ENCODE data around the gene DUSP1.
"Not testable (repeated sequence)": the region's sequence is repeated elsewhere in the genome, so short reads cannot be mapped to it uniquely, and the experiment has no call there.

The DUSP1 gene

GRCh38 chr5:172797771-172798191, 26.8 kb upstream of the DUSP1 start:
- DNase-seq (ENCODE audit: low spot score): no peak

- no peak for DNase-seq (ENCODE audit: low spot score)
Measured at GRCh38 chr5:172796306-172796705, 25.3 kb upstream of the DUSP1 start.

DNA sequence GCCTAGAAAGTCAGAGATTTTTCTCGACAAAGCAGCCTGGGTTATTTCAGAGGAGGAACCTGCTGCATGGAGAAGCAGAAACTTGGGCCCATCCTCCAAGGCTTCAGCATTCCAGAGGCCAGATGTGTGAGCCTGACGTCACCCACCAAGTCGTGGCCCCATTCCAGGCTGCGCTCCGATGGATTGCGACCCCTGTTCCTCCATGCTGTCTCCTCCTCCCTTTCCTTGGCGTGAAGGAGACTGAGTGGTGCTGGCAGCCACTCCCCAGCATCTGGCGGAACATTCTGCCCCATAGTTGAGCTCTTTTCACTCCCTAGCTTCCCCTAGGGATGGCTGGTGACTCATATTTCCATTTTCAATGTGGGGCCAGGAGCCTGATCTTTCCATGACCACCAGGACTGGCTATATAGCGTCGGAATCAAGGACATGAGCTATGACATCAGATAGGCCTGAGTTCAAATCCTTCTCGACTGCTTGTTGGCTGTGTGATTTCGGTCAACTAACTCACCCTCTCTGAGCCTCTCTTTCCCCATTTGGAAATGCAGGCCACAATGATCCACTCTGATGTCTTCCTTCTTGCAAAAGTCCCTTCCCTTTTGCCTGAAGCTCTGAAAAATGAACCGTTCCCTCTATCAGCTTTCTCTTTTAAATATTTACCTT, 24.5 kb upstream of the DUSP1 start:
- peak; percentile 90 for DNase-seq (ENCODE audit: low spot score)

GRCh38 chr5:172793577-172794488, 22.8 kb upstream of the DUSP1 start:
- no peak for DNase-seq (ENCODE audit: low spot score)

GRCh38 chr5:172792701-172793570, 21.9 kb upstream of the DUSP1 start:
- no peak for DNase-seq (ENCODE audit: low spot score)

DNA sequence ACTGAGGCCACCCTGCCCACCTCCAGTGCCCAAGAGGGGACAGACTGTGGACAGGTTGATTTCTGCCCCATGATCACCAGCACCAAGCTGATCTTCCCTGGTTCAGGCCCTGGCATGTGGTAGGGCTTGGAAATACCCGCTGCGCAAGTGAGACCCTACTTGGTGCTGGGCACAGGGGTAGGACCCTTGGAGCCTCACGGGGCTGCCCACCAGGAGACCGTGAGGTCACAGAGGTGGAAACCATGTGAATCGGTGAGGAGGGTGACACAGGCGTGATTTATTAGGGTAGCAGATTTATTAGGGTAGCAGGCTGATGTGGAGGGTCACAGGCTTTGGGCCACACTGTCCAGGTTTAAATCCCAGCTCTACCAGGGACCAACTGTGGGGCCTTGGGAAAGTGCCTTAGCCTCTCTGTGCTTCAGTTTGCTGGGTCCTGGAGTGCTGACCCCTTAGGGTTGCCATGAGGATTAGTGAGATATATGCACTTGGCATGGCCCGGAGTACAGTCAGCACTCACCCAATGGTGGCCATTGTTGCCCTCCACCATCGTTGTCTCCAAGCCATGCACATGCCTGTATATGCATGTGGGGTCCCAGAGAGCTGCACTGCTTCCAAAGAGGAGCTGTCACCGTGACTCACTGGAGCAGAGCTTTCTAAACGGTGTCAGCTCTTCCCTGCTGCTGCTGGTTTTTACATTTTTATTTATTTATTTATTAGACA, 20.9 kb upstream of the DUSP1 start:
- no peak for DNase-seq (ENCODE audit: low spot score)

DNA sequence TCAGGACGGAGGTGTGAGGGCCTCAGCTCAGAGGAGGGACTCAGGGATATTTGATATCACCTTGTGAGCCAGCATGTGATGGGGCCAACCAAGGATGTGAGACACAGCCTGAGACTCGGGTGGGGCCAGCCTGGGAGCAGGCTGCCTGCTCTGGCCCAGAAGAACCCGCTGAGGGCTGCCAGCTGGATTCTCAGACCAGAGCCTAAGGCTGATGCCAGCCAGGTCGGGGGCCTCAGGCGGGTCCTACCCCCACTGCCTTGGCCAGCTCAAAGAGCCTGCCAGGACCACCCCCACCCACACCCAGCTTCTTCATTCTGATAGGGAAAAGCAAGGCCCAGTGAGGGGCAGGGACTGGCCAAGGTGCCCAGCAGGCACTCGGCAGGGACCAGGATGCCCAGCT, 20.3 kb upstream of the DUSP1 start:
- no peak for DNase-seq (ENCODE audit: low spot score)

DNA sequence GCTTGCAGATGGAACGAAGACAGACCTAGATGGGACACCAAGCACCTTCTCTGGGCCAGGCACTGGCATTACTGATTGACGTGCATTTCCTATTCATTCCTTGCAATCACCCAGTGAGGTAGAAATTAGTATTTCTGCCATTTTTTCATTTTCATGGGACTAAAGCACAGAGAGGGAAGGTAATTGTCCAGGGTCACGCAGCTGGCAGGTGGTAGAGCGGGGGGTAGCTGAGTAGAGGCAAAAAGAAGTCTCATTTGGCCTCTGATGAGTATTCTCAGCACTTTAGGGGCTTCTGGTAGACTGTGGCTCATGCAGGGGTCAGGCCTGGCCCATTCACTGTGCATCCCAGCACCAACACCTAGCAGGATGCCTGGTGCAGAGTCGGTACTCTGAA, 19.5 kb upstream of the DUSP1 start:
- DNase-seq (ENCODE audit: low spot score): no peak

- DNase-seq (ENCODE audit: low spot score): no peak
Measured at GRCh38 chr5:172789687-172790495, 18.9 kb upstream of the DUSP1 start.

DNA sequence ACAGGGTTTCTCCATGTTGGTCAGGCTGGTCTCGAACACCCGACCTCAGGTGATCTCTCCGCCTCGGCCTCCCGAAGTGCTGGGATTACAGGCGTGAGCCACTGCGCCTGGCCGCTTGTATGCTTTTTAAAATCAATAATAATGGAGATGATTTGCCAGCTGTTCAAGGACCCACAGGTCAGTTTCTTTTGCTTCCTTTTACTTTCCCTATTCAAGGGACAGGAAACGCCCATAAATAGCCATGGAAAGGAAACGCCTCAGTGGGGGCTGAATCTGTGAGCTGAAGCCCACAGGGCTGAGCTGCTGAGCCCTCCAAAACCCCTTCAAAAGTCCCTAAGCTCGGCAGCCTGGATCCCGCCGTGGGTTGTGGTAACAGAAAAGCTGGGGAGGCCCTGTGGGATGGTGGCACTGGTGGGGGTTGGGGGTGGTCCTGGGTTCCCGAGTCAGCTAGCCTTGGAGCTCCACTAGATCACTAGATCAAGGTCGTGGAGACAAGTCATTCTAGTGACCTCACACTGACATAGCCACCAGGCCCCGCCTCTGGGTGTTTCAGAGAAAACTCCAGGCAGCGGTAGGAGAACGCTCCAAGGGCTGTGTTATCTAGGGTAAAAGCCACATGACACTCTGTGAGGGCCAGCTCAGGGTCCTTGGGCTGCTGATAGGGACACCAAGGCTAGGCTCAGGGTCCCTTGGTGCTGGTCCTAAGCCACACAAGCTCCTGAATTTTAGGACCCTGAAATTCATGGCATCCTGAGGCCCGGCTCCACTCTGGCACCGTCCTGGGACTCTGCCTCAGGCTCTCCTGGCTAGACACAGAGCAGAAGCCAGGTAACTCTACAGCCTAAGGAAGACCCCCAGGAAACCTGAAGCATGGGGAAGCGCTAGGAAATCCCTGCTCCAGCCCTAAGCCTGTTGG, 18.0 kb upstream of the DUSP1 start:
- DNase-seq (ENCODE audit: low spot score): no peak

GRCh38 chr5:172787538-172787937, 16.5 kb upstream of the DUSP1 start:
- not testable (repeated sequence) for DNase-seq (ENCODE audit: low spot score)

- no peak for DNase-seq (ENCODE audit: low spot score)
Measured at GRCh38 chr5:172786736-172787462, 15.9 kb upstream of the DUSP1 start.

DNA sequence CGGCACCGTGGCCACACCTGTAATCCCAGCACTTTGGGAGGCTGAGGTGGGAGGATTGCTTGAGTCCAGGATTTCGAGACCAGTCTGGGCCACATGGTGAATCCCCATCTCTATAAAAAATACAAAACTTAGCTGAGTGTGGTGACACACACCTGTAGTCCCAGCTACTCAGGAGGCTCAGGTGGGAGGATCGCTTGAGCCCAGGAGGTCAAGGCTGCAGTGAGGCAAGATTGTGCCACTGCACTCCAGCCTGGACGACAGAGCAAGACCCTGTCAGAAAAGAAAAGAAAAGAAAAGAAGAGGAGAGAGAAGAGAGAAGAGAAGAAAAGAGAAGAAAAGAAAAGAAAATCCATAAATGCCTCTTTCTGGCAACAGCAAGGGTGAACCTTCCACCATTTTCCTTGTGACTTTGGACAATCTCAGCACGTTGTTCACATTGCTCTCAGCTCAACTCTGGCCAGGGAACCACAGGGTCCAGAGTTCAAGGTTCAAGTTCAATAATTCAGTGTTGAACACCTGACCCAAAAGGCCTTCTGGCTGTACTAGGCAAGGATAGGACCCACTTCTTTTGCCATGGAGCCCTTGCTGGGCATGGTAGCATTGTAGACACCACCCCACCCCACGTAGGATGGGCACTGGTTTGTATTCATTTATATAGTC, 14.6 kb upstream of the DUSP1 start:
- DNase-seq (ENCODE audit: low spot score): no peak

- DNase-seq (ENCODE audit: low spot score): not testable (repeated sequence)
Measured at GRCh38 chr5:172784162-172784561, 13.2 kb upstream of the DUSP1 start.

DNA sequence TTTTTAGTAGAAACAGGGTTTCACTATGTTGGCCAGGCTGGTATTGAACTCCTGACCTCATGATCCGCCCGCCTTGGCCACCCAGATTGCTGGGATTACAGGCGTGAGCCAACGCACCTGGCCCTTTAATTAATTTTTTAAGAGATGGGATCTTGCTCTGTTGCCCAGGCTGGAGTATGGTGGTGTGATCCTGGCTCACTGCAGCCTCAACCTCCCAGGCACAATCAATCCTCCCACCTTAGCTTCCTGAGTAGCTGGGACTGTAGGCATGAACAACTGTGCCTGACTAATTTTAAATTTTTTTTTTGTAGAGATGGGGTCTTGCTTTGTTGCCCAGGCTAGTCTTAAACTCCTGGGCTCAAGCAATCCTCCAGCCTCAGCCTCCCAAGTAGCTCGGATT, 12.3 kb upstream of the DUSP1 start:
- DNase-seq (ENCODE audit: low spot score): not testable (repeated sequence)

GRCh38 chr5:172782169-172783039, 11.4 kb upstream of the DUSP1 start:
- no peak for DNase-seq (ENCODE audit: low spot score)

DNA sequence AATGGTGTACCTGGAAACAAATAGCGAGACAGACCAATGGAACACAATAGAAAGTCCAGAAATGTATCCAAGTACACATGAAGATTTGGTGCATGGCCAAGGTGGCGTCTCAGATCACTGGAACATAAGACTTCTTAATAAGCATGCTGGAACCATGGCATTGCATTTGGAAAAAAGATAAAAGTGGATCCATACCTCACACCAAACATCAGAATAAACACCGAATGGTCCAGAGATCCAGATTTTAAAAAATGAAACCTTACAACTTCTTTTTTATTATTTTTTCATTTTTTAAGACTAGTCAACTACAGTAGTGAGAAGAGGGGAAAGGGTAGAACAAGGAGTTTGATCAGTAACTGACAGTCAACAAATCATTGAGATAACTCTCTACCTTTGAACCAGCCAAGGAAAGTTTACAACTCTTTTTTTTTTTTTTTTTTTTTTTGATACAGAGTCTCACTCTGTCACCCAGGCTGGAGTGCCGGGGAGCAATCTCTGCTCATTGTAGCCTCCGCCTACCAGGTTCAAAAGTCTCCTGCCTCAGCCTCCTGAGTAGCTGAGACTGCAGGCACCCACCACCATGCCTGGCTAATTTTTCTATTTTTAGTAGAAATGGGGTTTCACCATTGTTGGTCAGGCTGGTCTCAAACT, 8.8 kb upstream of the DUSP1 start:
- DNase-seq (ENCODE audit: low spot score): no peak
